Panc1 (cell line): ENCODE measurements around the gene PTPN2. TPM values are rescaled to one million over a fixed set of nuclear protein-coding genes. Genes with fewer than 3 reads are reported as not detected.

Experiments
- ATAC-seq: fragments of 200-7000 bp; cut with Tn5 transposase; 2 replicates; pipeline ENCODE4 v1.9.1; 2020; ENCODE audit warnings: mild to moderate bottlenecking, moderate library complexity
- BruUV-seq: library from RNA; stranded (reverse); fragments of 400-500 nt; replicated peaks from 2 replicates; lab custom pipeline; 2021; lab: Mats Ljungman, UMichigan
- CTCF ChIA-PET: fragments of 300-600 bp; sonication (Branson Sonifier 250); formaldehyde crosslinking; loops from one replicate; lab custom pipeline; 2022; ENCODE audit warnings: antibody characterized with exemption; lab: Charles Lee
- POLR2A ChIA-PET: fragments of 300-600 bp; sonication (Branson Sonifier 250); formaldehyde crosslinking; loops from one replicate; lab custom pipeline; 2022; ENCODE audit warnings: antibody characterized with exemption; lab: Charles Lee
- DNase-seq: peaks from one replicate; pipeline ENCODE4 v3.0.0-alpha.2; 2010; ENCODE audit warnings: low read depth, low spot score
- H3K27ac ChIP-seq: 2 replicates; pipeline ENCODE4 v1.5.1; 2011; ENCODE audit warnings: mild to moderate bottlenecking, low read length, inconsistent platforms
- H3K27me3 ChIP-seq: fragments of 200-500 bp; sonication (Bioruptor generic); 2 replicates; pipeline ENCODE4 v1.6.0; 2014; ENCODE audit warnings: low read length, inconsistent platforms; ENCODE audit not compliant: control insufficient read depth, insufficient read depth
- H3K36me3 ChIP-seq: fragments of 200-500 bp; sonication (Bioruptor generic); 2 replicates; pipeline ENCODE4 v1.5.1; 2014; ENCODE audit warnings: inconsistent platforms, mild to moderate bottlenecking, low read length, moderate library complexity; ENCODE audit not compliant: control insufficient read depth, insufficient read depth
- H3K4me1 ChIP-seq: 2 replicates; pipeline ENCODE4 v1.5.1; 2011; ENCODE audit warnings: inconsistent platforms, mild to moderate bottlenecking, low read length, moderate library complexity; ENCODE audit not compliant: control insufficient read depth, insufficient read depth
- H3K4me3 ChIP-seq, 2 experiments: 2 replicates each; pipeline ENCODE4 v1.5.1; 2011 to 2012; ENCODE audit warnings: low read depth in 2 of 2, low read length in 2 of 2, mild to moderate bottlenecking in 2 of 2, inconsistent platforms in 1 of 2, moderate library complexity in 1 of 2
- H3K9me3 ChIP-seq: fragments of 200-500 bp; sonication (Bioruptor generic); 2 replicates; pipeline ENCODE4 v1.5.1; 2014; ENCODE audit warnings: low read depth, mild to moderate bottlenecking, inconsistent platforms, low read length, moderate library complexity; ENCODE audit not compliant: control insufficient read depth, insufficient read depth
- POLR2AphosphoS5 ChIP-seq: IDR thresholded peaks from 2 replicates; pipeline ENCODE4 v1.6.1; 2012; ENCODE audit warnings: mild to moderate bottlenecking, low read depth, low read length, moderate library complexity
- SIN3A ChIP-seq: IDR thresholded peaks from 2 replicates; pipeline ENCODE4 v1.6.1; 2012; ENCODE audit warnings: low read depth, mild to moderate bottlenecking, low read length, moderate library complexity, borderline replicate concordance; ENCODE audit not compliant: insufficient read depth
- TCF7L2 ChIP-seq: IDR thresholded peaks from 2 replicates; pipeline ENCODE4 v1.6.1; 2011; ENCODE audit warnings: mild to moderate bottlenecking, low read depth, low read length, inconsistent platforms
- in situ Hi-C: cut with HindIII; loops from 2 replicates; pipeline ENCODE4 v1.10.0; 2016; ENCODE audit warnings: low sequenced_read_pairs, low pct_unique_long_range_greater_than_20kb
- intact Hi-C: fragments of 100-400 bp; cut with micrococcal nuclease; formaldehyde crosslinking; loops from one replicate; pipeline ENCODE4 v1.10.0; 2022; ENCODE audit not compliant: unreplicated experiment
- total RNA-seq: library from RNA; stranded (reverse); gene quantifications from one replicate; pipeline ENCODE4 v1.2.1, GENCODE V29; 2021; ENCODE audit not compliant: unreplicated experiment
- TF ChIP-seq, protein P1 (sequence below): fragments of 450-650 bp; IDR thresholded peaks from 2 replicates; pipeline ENCODE4 v1.5.1; 2017; ENCODE audit warnings: mild to moderate bottlenecking
- TF ChIP-seq, protein P2 (sequence below), 2 experiments: IDR thresholded peaks; 2 replicates each; pipeline ENCODE4 v1.6.1; 2011 to 2012; ENCODE audit warnings: low read depth in 2 of 2, control low read depth in 1 of 2, low read length in 1 of 2, mild to moderate bottlenecking in 1 of 2, moderate library complexity in 1 of 2; ENCODE audit not compliant: insufficient read depth in 1 of 2

PTPN2 gene
- total RNA-seq, 1 experiment from 2014 or later: 34.8 TPM

DNA sequence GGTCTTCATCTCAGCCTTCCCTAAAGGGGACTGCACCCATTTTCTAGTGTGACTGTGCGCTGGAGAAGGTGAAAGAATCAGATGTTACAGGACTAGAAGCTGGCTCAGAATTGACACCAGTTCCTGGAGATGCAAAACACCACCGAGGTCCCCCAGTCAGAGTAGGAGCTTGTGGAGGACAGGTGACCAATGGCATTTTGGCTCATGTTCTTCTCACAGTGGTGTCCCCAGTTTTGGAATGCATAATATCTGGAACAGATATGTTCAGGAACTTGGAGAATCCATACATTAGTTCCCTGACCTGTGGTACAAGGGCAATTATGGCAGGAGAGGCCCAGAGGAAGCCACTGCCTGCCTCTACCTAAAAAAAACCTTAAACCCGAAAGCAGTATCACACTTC is 114.9 kb downstream of the PTPN2 start:
- H3K27me3 ChIP-seq: no peaks in the 10 kb centered on the region
- ChIA-PET POLR2A (no interaction called here), CTCF (no interaction called here)
- DNase-seq: no peak
- no peak for ATAC-seq
- intact Hi-C loops (no loop called here), in situ Hi-C loops (no loop called here)
- H3K9me3 ChIP-seq: no peaks in the 10 kb centered on the region
- no peak overlapping the region for H3K4me3 ChIP-seq
- no peak overlapping the region for H3K27ac ChIP-seq
- H3K4me1 ChIP-seq: no peaks in the 10 kb centered on the region
- TF ChIP-seq TCF7L2 (no peak), SIN3A (no peak), POLR2AphosphoS5 (no peak)
- TF ChIP-seq, protein P1, sequence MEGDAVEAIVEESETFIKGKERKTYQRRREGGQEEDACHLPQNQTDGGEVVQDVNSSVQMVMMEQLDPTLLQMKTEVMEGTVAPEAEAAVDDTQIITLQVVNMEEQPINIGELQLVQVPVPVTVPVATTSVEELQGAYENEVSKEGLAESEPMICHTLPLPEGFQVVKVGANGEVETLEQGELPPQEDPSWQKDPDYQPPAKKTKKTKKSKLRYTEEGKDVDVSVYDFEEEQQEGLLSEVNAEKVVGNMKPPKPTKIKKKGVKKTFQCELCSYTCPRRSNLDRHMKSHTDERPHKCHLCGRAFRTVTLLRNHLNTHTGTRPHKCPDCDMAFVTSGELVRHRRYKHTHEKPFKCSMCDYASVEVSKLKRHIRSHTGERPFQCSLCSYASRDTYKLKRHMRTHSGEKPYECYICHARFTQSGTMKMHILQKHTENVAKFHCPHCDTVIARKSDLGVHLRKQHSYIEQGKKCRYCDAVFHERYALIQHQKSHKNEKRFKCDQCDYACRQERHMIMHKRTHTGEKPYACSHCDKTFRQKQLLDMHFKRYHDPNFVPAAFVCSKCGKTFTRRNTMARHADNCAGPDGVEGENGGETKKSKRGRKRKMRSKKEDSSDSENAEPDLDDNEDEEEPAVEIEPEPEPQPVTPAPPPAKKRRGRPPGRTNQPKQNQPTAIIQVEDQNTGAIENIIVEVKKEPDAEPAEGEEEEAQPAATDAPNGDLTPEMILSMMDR: no peak
- TF ChIP-seq, protein P2, sequence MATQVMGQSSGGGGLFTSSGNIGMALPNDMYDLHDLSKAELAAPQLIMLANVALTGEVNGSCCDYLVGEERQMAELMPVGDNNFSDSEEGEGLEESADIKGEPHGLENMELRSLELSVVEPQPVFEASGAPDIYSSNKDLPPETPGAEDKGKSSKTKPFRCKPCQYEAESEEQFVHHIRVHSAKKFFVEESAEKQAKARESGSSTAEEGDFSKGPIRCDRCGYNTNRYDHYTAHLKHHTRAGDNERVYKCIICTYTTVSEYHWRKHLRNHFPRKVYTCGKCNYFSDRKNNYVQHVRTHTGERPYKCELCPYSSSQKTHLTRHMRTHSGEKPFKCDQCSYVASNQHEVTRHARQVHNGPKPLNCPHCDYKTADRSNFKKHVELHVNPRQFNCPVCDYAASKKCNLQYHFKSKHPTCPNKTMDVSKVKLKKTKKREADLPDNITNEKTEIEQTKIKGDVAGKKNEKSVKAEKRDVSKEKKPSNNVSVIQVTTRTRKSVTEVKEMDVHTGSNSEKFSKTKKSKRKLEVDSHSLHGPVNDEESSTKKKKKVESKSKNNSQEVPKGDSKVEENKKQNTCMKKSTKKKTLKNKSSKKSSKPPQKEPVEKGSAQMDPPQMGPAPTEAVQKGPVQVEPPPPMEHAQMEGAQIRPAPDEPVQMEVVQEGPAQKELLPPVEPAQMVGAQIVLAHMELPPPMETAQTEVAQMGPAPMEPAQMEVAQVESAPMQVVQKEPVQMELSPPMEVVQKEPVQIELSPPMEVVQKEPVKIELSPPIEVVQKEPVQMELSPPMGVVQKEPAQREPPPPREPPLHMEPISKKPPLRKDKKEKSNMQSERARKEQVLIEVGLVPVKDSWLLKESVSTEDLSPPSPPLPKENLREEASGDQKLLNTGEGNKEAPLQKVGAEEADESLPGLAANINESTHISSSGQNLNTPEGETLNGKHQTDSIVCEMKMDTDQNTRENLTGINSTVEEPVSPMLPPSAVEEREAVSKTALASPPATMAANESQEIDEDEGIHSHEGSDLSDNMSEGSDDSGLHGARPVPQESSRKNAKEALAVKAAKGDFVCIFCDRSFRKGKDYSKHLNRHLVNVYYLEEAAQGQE (IDR thresholded peaks at IDR 0.05; ENCODE audit: insufficient read depth in 1 of 2, low read depth in 2 of 2, low read length in 1 of 2): no peak
- no TSS peak for BruUV-seq
- no peaks in the 10 kb centered on the region for H3K36me3 ChIP-seq

DNA sequence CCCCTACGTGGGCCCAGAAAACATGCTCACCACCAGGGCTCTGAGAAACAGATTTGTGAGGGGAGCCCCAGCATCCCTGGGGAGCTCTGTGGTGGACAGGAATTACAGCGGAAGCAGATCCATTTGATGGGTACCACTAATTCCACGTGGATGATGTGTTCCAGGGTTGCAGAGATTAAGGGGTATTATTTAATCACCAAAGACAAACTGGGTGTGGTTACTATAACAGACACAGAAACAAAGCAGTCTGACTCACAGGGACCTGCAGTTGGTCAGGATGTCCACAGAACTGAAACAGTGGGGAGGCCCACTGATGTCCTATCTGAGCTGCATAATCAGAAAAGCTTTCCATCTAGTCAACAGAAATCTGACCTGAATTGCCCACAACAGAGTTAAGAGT is 115.4 kb downstream of the PTPN2 start:
- in situ Hi-C loops: no loop called here
- DNase-seq: no peak
- Histone ChIP-seq H3K27ac (no peak overlapping the region), H3K4me1 (no peaks in the 10 kb centered on the region), H3K36me3 (no peaks in the 10 kb centered on the region), H3K27me3 (no peaks in the 10 kb centered on the region), H3K4me3 (no peak overlapping the region), H3K9me3 (no peaks in the 10 kb centered on the region)
- intact Hi-C loops: no loop called here
- ChIA-PET CTCF (no interaction called here), POLR2A (no interaction called here)
- no peak for ATAC-seq
- no TSS peak for BruUV-seq
- TF ChIP-seq SIN3A: no peak
- TF ChIP-seq, protein P2 (IDR thresholded peaks at IDR 0.05; ENCODE audit: insufficient read depth in 1 of 2, low read depth in 2 of 2, low read length in 1 of 2): no peak
- no peak for TF ChIP-seq POLR2AphosphoS5
- TF ChIP-seq, protein P1: no peak
- no peak for TF ChIP-seq TCF7L2
